ENCODE results near the gene PKP4. TPM values are rescaled to one million over a fixed set of nuclear protein-coding genes. Genes with fewer than 3 reads are reported as not detected.

PKP4 gene
- polyA plus RNA-seq, 1 donor from 2014 or later: 24.2 TPM

- H3K27ac ChIP-seq (ENCODE audit: low read length): no peak overlapping the region
- H3K36me3 ChIP-seq (ENCODE audit: insufficient read depth, low read length): no peaks in the 10 kb centered on the region
Measured at GRCh38 chr2:158722266-158723105, 265.7 kb downstream of the PKP4 start.

More at GRCh38 chr2:158722266-158723105, 265.7 kb downstream of the PKP4 start:
- no peaks in the 10 kb centered on the region for H3F3A ChIP-seq (ENCODE audit: insufficient read depth, low read length, poor library complexity, severe bottlenecking)
- H2AFZ ChIP-seq (ENCODE audit: low read depth, low read length): no peak overlapping the region
- no peaks in the 10 kb centered on the region for H3K9me2 ChIP-seq (ENCODE audit: insufficient read depth, low read length)
- no peak for TF ChIP-seq REST (IDR thresholded peaks at IDR 0.05; ENCODE audit: borderline replicate concordance)
- no peak for TF ChIP-seq EZH2 (IDR thresholded peaks at IDR 0.05; ENCODE audit: borderline replicate concordance, insufficient read depth, low read length, poor library complexity, severe bottlenecking)
- no peak for TF ChIP-seq POLR2AphosphoS5 (IDR thresholded peaks at IDR 0.05)
- no peak for TF ChIP-seq RAD21 (conservative IDR thresholded peaks at IDR 0.05)
- TF ChIP-seq CTCF (IDR thresholded peaks at IDR 0.05; ENCODE audit: poor library complexity, severe bottlenecking): no peak
- no peak for TF ChIP-seq TAF1 (IDR thresholded peaks at IDR 0.05; ENCODE audit: low read depth)
- TF ChIP-seq EP300 (conservative IDR thresholded peaks at IDR 0.05; ENCODE audit: poor library complexity, severe bottlenecking): no peak
- H3K4me2 ChIP-seq (ENCODE audit: low read length): no peak overlapping the region
- H3K9me3 ChIP-seq (ENCODE audit: low read length): no peaks in the 10 kb centered on the region
- no peaks in the 10 kb centered on the region for H3K79me2 ChIP-seq (replicated peaks; ENCODE audit: insufficient read depth, low read length)
- no peak overlapping the region for H3K4me3 ChIP-seq (ENCODE audit: low read length)
- H3K9ac ChIP-seq (ENCODE audit: low read length): no peak overlapping the region
- H3K27me3 ChIP-seq (ENCODE audit: insufficient read depth, low read depth, low read length): no peaks in the 10 kb centered on the region
- H4K20me1 ChIP-seq (ENCODE audit: insufficient read depth): no peaks in the 10 kb centered on the region
